22Rv1 (cell line): ENCODE data around the gene KL.

Source experiments
- CTCF ChIP-seq: fragments of 450-650 bp; IDR thresholded peaks from 2 replicates; pipeline ENCODE4 v1.5.1; 2017; ENCODE audit warnings: mild to moderate bottlenecking
- ZFX ChIP-seq: fragments of 450-650 bp; IDR thresholded peaks from 2 replicates; pipeline ENCODE4 v1.6.1; 2017; ENCODE audit warnings: antibody characterized with exemption, borderline replicate concordance

GRCh38 chr13:33058776-33059327 is 42.6 kb downstream of the KL start:
- TF ChIP-seq CTCF (no peak), ZFX (no peak)
